Activated CD4-positive, alpha-beta T cell treated with anti-CD3 and anti-CD28 coated beads for 48 hours (primary cell): Measurements from ENCODE around the gene SOX18.
"Not testable (repeated sequence)": the region's sequence is repeated elsewhere in the genome, so short reads cannot be mapped to it uniquely, and the experiment has no call there.

Experiments
- DNase-seq: peaks from one replicate; pipeline ENCODE4 v3.0.0-alpha.2; 2020

Gene SOX18

GRCh38 chr20:64015635-64016034, 33.8 kb downstream of the SOX18 start:
- DNase-seq = no peak

DNA sequence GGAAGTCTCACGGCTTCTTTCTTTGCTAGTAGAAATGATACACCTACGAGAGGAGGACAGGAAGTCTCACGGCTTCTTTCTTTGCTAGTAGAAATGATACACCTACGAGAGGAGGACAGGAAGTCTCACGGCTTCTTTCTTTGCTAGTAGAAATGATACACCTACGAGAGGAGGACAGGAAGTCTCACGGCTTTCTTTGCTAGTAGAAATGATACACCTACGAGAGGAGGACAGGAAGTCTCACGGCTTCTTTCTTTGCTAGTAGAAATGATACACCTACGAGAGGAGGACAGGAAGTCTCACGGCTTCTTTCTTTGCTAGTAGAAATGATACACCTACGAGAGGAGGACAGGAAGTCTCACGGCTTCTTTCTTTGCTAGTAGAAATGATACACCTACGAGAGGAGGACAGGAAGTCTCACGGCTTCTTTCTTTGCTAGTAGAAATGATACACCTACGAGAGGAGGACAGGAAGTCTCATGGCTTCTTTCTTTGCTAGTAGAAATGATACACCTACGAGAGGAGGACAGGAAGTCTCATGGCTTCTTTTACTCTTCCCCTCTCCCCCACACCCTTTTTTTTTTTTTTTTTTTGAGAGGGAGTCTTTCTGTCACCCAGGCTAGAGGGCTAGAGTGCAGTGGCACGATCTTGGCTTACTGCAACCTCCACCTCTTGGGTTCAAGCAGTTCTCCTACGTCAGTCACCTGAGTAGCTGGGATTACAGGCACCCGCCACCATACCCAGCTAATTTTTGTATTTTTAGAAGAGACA, 36.9 kb downstream of the SOX18 start:
- not testable (repeated sequence) for DNase-seq

- DNase-seq = no peak
Measured at GRCh38 chr20:64011366-64011779, 38.1 kb downstream of the SOX18 start.

- no peak for DNase-seq
Measured at GRCh38 chr20:64010711-64011237, 38.7 kb downstream of the SOX18 start.

DNA sequence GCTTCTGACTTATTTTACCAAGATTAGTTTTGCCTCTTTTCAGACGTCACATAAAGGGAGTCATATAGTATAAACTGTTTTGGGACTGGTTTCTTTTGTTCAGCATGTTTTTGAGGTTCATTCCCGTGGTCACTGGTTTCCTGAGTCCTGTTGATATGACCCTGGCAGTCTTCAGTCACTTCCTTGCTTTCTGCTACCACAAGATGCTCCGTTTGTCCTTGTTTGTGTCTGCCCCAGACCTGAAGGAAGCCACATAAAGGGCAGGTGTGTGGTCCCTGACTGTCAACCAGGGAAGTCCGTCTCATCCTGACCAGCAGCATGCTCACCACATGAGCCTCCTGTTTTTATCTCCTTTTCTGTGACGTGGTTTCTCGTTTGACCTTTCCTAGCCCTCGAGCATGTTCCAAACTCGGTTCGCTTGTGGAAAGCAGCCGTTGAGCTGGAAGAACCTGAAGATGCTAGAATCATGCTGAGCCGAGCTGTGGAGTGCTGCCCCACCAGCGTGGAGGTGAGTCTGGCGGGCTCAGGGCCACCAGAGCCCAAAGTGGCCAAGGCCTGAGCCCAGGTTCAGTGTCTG, 39.5 kb downstream of the SOX18 start:
- no peak for DNase-seq

GRCh38 chr20:64006902-64007301, 42.5 kb downstream of the SOX18 start:
- DNase-seq = no peak

DNA sequence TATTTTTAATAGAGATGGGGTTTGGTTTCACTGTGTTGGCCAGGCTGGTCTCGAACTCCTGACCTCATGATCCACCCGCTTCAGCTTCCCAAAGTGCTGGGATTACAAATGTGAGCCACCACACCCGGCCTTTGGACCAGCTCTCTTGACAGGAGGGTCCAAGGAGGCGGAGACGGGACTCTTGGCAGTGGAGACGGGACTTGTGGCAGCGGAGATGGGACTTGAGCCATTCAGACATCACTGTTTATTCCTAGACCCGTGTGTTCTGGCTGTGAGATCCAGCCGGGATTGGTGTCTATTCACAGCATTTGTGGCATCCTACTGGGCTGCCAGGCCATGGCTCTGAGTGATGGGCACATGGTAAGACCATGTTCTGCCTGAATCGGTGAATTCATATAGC, 42.9 kb downstream of the SOX18 start:
- DNase-seq = no peak

GRCh38 chr20:64005394-64005793, 44.0 kb downstream of the SOX18 start:
- DNase-seq = no peak

GRCh38 chr20:64003960-64004725, 45.3 kb downstream of the SOX18 start:
- no peak for DNase-seq

DNA sequence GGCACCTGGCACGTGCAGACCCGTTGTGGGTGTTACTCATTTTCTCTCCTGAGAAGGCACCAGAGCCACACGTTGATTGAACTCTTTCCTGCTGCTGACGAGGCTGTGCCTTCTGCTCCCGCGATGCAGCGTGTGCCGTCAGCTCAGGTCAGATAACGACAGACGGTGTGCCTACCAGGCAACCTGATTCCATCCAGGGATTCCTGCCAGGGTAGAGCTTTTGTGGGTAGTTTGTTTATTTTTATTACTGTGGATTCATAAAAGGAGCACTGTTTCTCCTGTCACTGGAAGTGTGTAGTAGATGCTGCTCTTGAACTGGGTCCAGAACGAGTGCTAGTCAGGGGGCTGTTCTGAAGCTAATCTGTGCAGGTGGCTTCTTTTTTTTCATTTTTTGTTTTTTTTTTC, 47.8 kb downstream of the SOX18 start:
- no peak for DNase-seq

- no peak for DNase-seq
Measured at GRCh38 chr20:64000906-64001305, 48.5 kb downstream of the SOX18 start.
